ENCODE data around the gene PPID.
"Not testable (repeated sequence)": the region's sequence is repeated elsewhere in the genome, so short reads cannot be mapped to it uniquely, and the experiment has no call there.

Gene PPID

GRCh38 chr4:158729716-158730559 is 6.7 kb upstream of the PPID start:
- DNase-seq (ENCODE audit: low spot score) = peak; percentile 74

GRCh38 chr4:158728236-158728635 is 5.0 kb upstream of the PPID start:
- no peak for DNase-seq (ENCODE audit: low spot score)

DNA sequence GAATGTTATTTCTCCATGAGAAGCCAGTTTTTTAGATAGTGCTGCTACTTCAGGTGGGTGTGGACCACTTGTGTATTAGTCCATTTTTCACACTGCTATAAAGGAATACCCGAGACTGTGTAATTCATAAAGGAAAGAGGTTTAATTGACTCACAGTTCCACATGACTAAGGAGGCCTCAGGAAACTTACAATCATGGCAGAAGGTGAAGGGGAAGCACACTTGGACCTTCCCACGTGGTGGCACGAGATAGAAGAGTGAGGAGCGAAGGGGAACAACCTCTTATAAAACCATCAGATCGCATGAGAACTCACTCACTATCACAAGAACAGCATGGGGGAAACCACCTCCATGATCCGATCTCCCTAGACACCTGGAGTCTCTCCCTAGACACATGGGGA is 3.4 kb upstream of the PPID start:
- no peak for DNase-seq (ENCODE audit: low spot score)

- no peak for DNase-seq (ENCODE audit: low spot score)
Observed at GRCh38 chr4:158724637-158725036, 1.4 kb upstream of the PPID start.

GRCh38 chr4:158722291-158722916 is 792 bp downstream of the PPID start:
- DNase-seq (ENCODE audit: low spot score) = peak; percentile 50

- no peak for DNase-seq (ENCODE audit: low spot score)
Observed at GRCh38 chr4:158721680-158722079, 1.5 kb downstream of the PPID start.

DNA sequence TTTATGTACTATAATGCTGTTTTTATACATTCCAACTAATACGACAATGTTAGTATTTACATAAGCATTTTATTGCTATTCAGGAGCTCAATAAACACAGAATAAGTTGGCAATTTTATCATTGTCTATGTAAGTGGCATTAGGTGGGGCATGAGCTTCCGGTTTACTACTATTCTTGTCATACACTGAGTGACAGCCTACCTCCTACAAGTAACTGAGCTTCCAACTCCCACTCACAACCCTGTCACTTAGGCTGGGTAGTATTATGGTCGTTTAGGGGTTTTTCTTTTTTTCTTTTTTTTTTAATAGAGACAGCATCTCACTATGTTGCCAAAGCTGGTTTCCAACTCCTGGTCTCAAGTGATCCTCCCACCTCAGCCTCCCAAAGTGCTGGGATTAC is 7.4 kb downstream of the PPID start:
- DNase-seq (ENCODE audit: low spot score) = no peak

GRCh38 chr4:158714937-158715336 is 8.3 kb downstream of the PPID start:
- no peak for DNase-seq (ENCODE audit: low spot score)

- DNase-seq (ENCODE audit: low spot score) = not testable (repeated sequence)
Observed at GRCh38 chr4:158712622-158713021, 10.6 kb downstream of the PPID start.

DNA sequence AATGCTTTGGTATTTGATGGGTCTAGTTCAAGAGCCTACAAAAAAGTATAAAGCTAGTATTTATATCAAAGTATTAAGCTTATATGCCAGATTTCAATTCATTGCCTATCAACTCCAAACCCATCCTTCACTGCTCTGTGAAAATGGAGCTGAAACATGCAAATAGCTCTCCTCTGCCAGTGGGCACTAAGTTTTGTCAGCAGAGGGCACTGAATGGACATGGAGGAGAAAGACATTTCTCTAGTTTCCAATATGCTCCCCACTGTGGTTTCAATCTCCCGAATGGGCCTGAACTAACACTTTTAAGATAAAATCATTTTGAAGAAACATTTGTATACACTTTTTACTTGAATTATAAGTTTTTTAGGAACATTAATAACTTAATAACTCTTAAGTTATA is 12.4 kb downstream of the PPID start:
- DNase-seq (ENCODE audit: low spot score) = peak; percentile 19

DNA sequence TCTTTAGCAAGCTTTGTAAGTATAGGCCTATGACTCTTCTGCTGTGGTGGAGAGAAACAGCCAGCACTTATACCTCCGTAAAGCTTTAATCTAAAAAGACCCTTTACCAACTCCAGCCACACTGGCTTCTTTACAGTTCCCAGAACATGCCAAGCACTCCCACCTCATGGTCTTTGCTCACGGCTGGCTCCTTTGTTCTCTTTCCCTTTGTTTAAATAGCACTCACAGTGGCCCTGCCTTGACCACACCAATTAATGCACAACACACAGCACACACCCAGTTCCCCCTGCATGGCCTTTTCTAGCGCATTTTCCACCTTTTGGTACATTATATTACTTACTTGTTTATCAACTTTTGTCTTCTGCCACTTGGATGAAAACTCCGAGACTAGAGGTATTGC is 18.9 kb downstream of the PPID start:
- no peak for DNase-seq (ENCODE audit: low spot score)

DNA sequence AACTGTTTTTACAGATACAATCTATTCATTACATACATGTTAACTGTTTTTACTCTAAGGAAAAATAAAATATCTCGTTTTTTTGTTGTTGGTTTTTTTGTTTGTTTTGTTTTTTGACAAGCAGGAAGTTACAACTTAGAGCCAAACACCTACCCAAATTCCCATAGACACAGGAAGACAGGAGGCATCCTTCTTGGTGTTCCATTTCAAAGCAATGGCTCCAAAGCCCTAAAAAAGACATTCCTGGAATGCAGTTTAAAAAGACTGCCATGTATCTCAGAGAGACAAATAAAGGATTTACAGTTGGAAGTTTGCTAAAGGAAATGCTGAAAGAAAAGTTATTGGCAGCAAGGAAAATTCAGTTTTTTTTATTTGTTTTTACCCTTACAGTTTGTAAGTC is 34.4 kb downstream of the PPID start:
- no peak for DNase-seq (ENCODE audit: low spot score)

DNA sequence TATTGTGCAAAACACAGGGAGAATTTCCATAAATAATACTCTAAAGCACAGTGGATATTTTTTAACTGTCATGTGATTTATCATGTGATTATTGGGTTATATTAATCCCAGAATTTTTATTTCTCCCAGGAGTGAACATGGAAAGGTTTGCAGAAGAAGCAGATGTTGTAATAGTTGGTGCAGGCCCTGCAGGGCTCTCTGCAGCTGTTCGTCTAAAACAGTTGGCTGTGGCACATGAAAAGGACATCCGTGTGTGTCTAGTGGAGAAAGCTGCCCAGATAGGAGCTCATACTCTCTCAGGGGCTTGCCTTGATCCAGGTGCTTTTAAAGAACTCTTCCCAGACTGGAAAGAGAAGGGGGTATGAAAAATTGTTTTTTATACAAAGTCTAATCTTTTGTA is 41.1 kb downstream of the PPID start:
- no peak for DNase-seq (ENCODE audit: low spot score)

DNA sequence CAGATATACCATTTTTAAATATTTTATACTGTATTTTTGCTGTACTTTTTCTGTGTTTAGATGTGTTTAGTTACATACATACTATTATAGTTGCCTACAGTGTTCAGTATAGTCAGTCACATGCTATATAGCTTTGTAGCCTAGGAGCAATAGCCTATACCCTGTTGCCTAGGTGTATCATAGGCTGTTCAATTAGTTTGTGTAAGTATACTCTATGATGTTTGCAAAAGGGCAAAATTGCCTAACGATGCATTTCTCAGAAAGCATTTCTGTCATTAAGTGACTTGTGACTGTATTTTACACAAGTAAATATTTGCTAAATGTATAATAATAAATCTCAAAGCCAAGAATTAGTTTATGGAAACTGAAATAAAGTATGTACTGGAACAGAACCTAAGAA is 41.6 kb downstream of the PPID start:
- no peak for DNase-seq (ENCODE audit: low spot score)

DNA sequence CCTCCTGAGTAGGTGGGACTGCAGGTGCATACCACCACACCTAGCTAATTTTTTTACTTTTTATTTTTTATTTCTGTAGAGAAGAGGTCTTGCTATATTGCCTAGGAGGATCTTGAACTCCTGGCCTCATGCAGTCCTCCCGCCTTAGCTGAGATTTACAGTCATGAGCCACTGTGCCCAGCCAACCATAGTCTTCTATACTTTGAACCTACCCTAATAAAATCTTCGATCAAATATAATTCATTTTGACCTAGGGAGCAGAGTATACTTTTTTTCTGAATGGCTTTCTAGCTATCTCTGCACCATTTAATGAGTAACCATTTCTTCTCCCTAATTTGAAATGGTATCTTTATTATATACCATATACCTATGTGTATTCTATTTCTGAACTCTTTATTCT is 44.4 kb downstream of the PPID start:
- no peak for DNase-seq (ENCODE audit: low spot score)

DNA sequence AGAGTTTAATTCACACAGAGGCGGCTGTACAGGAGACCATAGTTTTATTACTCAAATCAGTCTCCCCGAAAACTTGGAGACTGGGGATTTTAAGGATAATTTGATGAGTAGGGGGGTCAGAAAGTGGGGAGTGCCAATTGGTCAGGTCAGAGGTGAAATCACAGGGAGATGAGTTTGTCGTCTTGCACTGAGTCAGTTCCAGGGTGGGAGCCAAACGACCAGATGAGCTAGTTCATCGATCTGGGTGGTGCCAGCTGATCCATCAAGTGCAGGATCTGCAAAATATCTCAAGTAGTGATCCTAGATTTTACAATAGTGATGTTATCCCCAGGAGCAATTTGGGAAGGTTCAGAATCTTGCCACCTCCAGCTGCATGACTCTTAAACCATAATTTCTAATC is 47.1 kb downstream of the PPID start:
- no peak for DNase-seq (ENCODE audit: low spot score)

DNA sequence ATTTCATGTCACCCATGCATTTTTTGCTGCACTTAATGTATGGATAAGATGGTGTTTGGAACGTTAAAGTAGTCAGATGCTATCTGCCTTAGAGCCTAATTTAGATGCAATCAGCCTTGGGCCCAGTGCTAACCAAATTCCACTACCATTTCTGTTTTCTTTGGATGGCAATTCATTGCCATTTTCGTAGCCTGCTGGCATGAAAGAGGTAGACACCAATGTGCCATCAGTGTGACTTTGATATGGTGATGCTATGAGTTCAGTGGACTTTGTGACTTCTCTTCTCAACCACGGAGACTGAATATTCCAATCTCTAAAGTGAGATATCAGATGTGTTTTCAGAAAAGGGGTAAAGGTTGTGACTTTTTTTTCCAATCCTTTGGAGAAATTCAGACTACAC is 49.6 kb downstream of the PPID start:
- DNase-seq (ENCODE audit: low spot score) = no peak

DNA sequence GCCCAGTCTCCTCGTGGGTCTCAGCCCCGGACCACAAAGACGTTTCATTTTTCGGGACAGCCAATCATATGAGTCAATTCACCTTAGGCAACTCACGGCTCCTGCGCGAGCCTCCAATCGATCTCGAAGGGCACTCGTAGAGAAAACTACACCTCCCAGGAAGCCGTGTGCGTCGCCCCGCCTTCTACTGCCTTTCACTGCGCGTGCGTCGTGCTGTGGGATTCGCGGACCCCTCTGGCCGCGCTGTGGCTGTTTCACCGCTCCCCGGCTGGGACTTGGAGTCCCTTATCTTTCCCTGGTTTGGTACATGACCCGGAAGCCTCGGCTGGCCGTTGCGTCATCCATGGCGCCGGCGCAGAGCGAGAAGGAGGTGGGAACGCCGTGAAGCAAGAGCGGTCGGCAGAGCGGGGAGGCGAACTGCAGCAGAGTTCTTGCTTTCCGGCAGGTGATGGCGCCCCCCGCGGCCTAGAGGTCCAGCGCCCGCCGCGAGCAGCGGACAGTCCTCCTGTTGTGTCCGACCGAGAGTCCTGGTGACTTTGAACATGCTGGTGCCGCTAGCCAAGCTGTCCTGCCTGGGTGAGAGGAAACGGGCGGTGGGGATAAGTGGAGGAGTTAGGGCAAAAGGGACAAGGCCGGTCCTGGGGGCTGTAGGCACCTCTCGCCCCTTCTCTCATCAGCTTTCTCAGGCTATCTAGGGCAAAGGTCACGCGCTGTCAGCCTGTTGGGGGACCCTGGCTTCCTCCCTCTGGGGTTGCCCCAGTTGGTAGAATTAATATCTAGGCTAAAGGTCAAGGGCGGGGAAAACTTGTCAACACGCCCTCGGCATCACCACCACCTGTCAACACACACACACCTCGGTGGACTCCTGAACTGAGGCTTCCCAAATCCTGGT is 51.0 kb downstream of the PPID start, which contains the start of gene ETFDH:
Gene ETFDH, plus strand, starts transcription at position 382 of the 892 bp plus-strand sequence. Its CDS starts 161 bp downstream, at position 543.
- DNase-seq (ENCODE audit: low spot score) = peak; percentile 100

DNA sequence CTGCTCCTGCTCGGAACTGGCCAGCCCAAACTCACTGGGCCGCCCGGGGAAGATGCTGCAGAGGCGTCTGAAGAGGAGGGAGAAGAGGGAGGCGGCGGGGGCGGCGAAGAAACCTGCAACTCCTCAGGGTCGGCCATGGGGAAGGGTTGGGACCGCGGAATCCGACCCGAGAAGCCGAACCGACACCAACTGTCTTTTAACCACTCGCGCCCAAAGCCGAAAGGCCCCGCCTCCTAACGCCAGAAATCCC is 51.6 kb downstream of the PPID start, which contains the start of gene C4orf46:
Gene C4orf46, minus strand, starts transcription at position 223 of the 250 bp plus-strand sequence. Its CDS starts 86 bp downstream, at position 137.
- no peak for DNase-seq (ENCODE audit: low spot score)

GRCh38 chr4:158670975-158671664 is 52.1 kb downstream of the PPID start:
- peak; percentile 60 for DNase-seq (ENCODE audit: low spot score)

- no peak for DNase-seq (ENCODE audit: low spot score)
Observed at GRCh38 chr4:158669310-158669709, 53.9 kb downstream of the PPID start.

DNA sequence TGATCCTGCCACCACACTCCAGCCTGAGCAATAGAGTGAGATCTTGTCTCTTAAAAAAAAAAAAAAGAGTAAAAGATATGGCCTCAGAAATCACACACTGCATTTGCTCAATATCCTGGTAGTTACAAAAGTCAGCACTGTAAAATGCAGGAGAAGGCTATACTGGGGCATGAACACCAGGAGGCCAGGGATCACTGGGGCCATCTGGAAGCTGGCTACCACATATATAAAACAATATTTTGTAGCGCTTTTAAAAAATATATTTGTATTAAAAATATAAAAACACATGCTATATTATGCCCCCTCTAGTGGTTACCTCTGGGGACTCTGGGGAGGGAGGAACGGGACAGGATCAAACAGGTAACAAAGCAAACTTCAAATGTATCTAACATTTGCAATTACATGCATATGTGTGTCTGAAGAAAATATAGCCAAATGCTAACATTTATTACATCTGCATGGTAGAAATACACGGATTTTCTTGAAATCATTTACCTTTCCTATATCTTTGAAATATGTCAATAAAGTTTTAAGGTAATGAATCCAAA is 55.5 kb downstream of the PPID start:
- peak; percentile 7 for DNase-seq (ENCODE audit: low spot score)
